GM19240 (cell line): Measurements from ENCODE around the gene CUL3.
"Not testable (repeated sequence)": the region's sequence is repeated elsewhere in the genome, so short reads cannot be mapped to it uniquely, and the experiment has no call there.

ENCODE experiments used
- DNase-seq: peaks from one replicate; pipeline ENCODE4 v3.0.0; 2011; ENCODE audit warnings: low spot score; ENCODE audit not compliant: insufficient read length

Gene CUL3

DNA sequence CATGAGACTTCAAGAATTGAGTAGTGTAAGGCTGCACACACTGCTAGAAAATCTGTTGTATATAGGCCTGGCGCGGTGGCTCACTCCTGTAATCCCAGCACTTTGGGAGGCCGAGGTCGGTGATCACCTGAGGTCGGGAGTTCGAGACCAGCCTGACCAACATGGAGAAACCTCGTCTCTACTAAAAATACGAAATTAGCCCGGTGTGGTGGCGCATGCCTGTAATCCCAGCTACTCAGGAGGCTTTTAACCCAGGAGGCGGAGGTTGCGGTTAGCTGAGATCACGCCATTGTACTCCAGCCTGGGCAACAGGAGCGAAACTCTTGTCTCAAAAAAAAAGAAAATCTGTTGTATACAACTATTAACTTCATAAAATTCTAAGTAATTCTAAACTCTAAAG is 2.1 kb downstream of the CUL3 start:
- DNase-seq = not testable (repeated sequence)

GRCh38 chr2:224580248-224580647 is 4.9 kb downstream of the CUL3 start:
- DNase-seq = no peak

DNA sequence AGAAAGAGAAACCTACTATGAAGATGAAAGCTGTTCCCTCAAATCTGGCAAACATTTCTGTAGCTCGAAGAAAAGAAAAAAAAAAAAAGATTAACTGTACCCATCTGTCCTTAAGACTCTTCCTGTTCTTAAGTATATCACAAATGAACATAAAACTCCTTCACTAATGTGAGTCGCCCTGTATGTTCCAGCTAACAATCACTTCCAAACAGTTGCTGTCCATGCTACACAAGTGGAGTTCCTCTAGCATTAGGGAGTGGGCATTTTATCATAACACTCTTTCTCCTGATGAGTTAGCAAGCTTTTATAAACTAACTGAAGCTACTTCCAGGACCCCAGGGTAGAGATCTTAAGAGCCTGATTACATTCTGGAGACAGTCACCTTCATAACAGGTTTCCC is 5.8 kb downstream of the CUL3 start:
- no peak for DNase-seq

DNA sequence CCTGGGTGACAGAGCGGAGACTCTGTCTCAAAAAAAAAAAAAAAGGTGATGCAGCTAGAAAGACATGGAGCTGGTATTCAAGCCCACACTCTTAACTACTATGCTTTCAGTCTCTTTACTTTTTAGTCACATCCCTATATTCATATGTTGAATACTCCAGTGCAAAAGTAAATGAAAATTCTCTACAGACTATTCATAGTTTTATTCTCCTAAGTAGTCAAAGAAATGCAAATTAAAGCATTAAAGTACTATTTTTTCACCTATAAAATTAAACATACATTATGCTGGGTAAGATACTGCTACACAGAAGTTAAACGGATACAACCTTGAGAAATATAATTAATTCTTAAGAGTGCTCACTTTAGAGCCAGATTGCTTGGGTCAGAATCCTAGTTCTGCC is 7.6 kb downstream of the CUL3 start:
- no peak for DNase-seq

- DNase-seq = no peak
These were observed 9.0 kb downstream of the CUL3 start for GRCh38 chr2:224576088-224576715.

DNA sequence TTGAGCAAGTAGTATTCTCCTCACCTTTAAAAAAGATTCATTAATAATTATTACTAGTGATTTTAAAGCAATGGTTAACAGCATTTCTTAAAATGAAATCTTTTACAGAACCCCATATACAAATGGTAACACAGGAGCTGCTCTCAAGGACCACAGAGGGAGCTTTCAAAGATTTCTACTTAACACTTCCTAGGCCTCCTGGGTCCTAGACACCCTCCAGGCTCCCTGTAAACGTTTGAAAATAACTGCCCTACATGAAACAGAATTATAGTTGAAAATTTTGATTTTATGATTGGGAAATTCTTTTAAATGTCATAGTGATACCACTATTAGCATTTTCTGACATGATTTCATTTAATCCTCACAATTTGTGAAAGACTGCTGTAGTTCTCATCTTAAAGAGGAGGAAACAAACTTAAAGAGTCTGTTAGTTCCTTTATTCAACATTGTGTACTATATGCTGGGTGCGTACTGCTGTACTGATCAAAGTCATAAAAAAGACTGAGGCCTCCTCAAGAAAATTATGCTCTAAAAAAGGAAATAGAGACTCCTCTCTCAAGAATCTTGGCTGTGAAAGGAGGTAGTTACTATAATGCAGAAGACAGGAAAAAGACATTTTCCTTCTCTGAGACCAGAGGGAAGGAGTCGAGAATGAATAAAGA is 10.6 kb downstream of the CUL3 start:
- DNase-seq = no peak

DNA sequence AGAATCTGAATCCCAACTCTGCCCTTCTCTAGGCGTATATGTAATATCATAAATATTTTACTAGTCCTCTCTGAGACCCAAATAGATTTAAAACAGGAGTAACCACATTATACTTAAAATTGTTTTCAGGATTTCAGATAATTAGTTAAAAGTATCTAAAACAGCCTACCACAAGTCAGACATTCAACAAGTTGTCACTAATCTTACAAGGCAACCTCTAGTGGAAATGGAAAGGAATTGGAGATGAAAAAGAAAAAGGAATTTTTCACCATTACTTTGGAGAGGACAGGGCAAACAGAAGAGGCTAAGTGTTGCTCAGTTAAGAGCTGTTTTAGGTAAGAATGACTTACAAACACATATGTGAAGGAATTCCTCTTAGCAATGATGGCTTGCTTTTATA is 11.4 kb downstream of the CUL3 start:
- no peak for DNase-seq

- DNase-seq = no peak
These were observed 12.8 kb downstream of the CUL3 start for GRCh38 chr2:224572338-224572737.

DNA sequence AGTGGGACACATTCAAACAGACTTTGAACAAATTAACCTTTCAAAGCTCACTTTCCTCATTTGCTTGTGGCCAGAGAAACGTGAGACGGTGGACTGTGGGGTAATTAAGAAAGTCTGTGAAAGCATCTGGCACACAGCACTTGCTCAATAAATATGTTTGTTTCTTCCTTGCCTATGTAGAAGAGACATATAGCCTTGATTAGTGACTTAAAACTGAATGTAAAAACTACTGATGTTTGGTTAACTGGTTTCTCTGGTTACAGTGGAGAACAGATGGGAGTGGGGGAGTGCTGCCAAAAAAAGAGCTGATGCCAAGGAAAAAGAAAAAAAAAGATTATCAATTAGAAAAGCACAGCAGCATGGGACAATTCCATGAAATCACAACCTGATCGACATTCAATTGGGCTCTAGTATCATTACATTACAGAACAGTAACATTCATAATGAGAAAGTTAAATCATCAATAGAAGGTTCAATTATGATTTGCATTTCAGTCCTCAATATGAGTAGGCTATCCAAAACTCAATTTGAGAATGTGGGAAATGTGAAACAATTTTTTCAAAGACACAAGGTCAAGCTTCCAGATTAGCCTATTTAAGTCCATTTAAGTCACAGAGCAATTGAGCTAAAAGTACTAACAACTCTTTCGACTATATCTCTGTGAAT is 14.7 kb downstream of the CUL3 start:
- no peak for DNase-seq

- no peak for DNase-seq
These were observed 15.5 kb downstream of the CUL3 start for GRCh38 chr2:224569654-224570053.

GRCh38 chr2:224565452-224566035 is 19.6 kb downstream of the CUL3 start:
- DNase-seq = no peak

GRCh38 chr2:224563537-224563936 is 21.6 kb downstream of the CUL3 start:
- DNase-seq = no peak

DNA sequence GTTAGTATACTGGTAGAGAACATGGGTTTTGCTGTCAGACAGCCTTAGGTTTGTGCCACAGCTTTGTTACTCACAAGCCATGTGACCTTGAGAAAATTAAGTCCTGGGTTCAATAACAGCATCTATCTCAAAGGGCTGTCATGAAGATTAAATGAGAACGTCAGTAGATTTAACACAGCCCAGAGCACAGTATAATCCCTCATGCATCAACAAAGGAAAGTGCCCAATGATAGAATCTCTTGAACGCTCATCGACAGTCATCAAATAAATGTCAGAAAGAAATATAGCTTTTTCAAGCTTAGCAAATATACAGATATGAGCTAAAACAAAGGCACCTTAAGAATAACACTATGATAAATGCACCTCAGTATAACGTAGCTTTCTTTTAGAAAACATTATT is 22.3 kb downstream of the CUL3 start:
- DNase-seq = no peak

DNA sequence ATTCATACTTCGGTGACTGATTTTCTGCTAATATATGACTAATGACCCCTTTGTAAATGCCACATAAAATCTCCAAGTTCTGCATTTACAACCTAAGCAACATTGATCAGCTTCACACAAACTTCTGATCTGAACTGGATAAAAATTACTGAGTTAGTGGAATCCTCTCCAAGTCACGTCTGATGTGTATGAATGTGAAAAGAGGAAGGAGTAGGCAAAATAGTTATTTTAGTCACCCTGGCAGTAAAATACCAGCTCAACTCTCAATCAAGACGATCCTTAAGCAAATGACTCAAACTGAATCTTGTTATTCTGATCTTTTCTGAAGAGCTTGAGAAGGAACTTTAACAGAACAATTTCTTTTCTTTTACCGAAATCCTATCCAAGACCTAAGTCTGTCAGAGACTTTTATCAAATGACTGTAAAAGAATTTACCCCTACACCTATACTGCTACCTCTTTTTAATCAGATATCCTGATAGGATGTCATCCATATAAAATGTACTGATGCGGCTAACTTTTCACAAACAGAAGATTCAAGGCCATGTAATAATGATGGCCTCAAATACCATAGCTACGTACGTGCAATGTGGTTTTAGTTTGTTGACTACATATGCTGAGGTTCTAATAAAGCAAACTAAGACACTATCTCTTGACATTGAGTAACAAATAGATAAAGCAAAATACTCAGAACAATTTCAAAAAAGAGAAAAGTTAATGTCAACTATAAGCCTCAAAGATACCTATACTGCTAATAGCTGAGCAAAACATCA is 23.7 kb downstream of the CUL3 start:
- no peak for DNase-seq

DNA sequence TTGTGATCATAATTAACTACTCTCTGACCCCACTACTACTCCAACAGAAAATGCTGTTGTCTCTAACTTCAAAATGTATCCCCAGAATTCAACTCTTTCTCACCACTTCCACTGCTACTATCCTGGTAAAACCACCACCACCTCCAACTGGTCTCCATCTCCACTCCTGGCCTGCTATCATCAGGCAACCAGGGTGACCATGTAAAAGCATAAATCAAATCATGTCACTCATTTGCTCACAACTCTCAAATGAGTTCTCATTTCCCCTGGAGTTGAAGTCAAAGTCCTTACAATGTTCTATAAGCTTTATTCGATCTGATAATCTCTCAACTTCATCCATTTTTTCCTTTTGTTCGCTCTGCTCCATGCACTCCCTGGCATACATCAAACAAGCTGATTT is 24.6 kb downstream of the CUL3 start:
- no peak for DNase-seq

DNA sequence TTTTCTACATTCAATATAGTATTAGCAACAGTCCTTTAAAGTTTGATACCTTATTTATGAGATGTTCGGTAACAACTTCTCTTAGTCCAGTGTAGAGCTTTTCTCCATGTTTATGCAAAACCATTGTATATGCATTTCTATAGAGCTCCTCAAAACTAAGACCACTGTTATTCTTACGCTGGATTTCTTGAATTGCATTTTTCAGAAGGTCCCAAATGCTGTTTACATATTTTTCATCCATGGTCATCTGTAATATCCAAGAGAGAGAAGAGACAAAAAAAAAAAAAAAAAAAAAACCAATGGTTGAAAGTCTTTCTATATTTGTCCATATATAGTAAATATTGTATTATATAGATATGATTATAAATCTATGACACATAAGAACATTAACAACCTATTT is 27.6 kb downstream of the CUL3 start:
- no peak for DNase-seq

DNA sequence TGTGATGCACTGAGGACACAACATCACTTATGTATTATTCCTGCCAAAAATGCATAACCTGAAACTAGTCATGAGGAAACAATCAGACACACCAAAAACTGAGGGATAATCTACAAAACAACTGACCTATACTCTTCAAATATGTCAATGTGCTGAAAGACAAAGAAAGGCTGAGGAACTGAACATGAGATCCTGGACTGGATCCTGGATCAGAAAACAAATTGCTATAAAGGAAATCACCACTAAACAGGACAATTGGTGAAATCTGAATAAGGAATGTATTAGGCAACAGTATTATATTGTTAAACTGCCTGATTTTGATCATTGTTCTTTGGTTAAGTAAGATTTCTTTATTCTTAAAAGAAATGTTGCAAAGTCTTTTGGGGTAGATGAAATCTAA is 28.8 kb downstream of the CUL3 start:
- DNase-seq = no peak

GRCh38 chr2:224555823-224556366 is 29.3 kb downstream of the CUL3 start:
- no peak for DNase-seq

GRCh38 chr2:224552771-224553170 is 32.4 kb downstream of the CUL3 start:
- no peak for DNase-seq

GRCh38 chr2:224551693-224552092 is 33.5 kb downstream of the CUL3 start:
- no peak for DNase-seq

- DNase-seq = no peak
These were observed 38.2 kb downstream of the CUL3 start for GRCh38 chr2:224546926-224547325.
